ENCODE measurements around the gene PDIA2. TPM values are rescaled to one million over a fixed set of nuclear protein-coding genes. Genes with fewer than 3 reads are reported as not detected.
"Not testable (repeated sequence)": the region's sequence is repeated elsewhere in the genome, so short reads cannot be mapped to it uniquely, and the experiment has no call there.

PDIA2 gene
- total RNA-seq, 1 donor from 2014 or later = 2.2 TPM

DNA sequence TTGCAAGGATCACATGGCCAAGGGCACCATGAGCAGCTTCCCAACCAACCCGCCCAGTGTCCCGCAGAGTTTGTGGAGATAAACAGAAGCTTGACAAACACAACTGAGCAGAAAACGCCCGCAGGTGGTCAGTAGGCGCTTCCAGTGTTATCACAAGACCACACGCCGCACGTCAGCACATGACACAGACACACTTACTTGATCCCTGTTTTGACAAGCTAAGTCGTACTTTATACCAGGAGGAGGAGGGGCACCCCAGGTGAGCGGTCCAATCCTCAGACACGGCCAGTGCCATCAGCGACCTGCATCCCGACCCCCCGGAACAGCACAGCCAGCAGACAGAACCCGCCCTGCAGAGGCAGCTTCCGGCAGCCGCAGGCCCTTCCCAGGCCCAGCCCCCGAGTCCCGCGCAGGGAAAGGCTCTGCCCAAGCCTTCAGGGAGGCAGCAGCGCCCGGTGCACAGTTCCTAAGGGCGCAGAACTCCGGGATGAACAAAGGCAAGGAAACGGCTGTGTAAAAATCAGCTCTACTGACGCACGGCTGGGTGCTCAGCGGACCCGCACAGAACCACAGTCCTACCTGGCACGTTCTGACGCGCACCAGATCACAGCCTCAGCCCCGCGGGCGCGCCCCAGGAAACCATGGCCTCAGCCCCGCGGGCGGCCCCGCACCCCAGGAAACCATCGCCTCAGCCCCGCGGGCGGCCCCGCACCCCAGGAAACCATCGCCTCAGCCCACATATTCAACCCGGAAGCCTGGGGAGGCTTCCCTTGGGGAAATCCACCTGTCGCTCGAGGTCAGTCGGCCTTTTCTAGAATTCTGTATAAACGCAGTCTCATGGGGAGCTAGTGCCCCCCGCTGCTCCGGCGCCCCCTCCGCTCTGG lies 41.7 kb downstream of the PDIA2 start:
- no peak for DNase-seq (ENCODE audit: low spot score)

- no peak for DNase-seq (ENCODE audit: low spot score)
These were observed 42.6 kb downstream of the PDIA2 start for GRCh38 chr16:325375-326145.

DNA sequence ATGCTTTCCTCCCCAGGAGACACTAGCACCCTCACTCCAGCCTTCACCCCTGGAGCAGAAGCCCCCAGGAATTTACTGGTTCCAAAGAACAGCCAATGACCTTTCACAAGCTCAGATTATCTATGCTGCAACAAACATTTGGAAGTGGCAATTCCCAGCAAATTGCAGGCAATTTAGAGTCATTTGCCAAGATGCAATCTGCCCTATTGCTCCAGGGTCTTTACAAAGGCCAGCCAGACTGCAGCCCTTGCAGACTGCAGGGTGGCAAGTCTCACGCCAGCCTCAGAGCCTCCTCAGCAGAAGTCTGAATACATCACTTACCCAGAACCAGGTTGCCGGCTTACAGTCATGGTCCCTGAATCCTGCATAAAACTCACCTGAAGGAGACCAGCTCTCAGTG lies 47.8 kb downstream of the PDIA2 start:
- DNase-seq (ENCODE audit: low spot score) = no peak

DNA sequence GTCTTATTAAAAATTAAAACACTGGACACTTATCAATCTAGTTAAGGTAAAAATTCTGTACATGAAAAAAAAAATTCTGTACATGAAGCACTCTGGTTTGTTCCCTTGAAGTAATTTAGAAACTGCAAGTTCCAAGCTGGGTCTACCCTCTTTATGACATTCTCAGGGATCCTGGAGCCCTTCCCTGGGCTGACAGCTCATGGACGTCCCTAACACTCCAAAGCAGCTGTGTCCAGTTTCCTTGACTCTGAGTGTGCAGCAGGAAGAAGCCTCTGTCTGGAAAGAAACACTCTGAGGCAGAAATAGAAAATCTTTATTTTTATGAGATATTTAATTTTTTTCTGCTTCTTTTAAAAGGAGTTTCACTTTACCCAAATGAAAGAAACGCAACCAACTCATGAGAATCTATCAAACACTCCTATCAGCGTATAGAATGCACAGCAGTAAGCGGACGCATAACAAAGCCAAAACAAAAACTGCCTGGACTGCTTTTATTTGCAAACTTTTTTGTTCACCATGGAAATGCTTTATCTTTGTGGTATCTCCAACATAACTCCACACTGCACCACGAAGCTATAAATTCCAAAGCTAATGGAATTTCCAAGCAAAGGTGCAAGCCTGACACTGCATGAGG lies 48.3 kb downstream of the PDIA2 start:
- DNase-seq (ENCODE audit: low spot score) = not testable (repeated sequence)

DNA sequence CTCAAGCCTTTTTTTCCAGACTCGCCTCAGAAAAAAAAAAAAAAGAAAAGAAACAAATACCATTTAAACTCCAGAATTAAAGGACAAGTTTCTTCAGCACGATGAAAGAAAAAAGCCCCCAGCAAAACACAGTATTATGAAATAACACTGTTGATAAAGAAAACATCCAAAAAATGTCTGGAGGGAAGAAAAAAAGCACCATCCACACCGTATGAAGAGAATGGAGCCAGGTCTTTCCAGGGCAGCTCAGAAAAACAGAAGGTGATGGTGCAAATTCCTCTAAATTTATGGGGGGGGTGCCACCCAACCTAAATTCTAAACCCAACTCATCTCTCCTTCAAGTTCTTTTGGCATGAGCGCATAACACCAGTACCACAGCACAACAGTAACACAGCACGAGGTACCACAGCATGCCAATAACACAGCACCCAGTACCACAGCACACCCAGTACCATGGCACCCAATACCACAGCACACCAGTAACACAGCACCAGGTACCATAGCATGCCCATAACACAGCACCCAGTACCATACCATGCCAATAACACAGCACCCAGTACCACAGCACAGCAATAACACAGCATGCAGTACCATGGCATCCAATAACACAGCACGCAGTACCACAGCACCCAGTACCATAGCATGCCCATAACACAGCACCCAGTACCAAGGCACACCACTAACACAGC lies 50.6 kb downstream of the PDIA2 start:
- DNase-seq (ENCODE audit: low spot score) = no peak

- not testable (repeated sequence) for DNase-seq (ENCODE audit: low spot score)
These were observed 51.3 kb downstream of the PDIA2 start for GRCh38 chr16:334164-334832.

DNA sequence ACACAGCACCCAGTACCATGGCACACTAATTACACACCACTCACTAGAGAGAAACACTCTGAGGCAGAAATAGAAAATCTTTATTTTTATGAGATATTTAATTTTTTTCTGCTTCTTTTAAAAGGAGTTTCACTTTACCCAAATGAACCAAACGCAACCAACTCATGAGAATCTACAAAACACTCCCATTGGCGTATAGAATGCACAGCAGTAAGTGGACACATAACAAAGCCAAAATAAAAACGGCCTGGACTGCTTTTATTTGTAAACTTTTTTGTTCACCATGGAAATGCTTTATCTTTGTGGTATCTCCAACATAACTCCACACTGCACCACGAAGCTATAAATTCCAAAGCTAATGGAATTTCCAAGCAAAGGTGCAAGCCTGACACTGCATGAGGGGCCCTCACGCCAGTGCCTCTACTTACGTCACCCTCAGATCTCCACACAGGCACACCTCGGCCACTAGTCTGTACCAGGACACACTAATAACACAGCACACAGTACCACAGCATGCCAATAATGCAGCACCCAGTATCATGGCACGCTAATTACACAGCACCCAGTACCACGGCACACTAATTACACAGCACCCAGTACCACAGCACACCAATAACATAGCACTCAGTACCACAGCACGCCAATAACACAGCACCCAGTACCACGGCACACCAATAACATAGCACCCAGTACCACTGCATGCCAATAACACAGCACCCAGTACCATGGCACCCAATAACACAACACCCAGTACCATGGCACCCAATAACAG lies 52.1 kb downstream of the PDIA2 start:
- not testable (repeated sequence) for DNase-seq (ENCODE audit: low spot score)

GRCh38 chr16:336269-336668 lies 53.3 kb downstream of the PDIA2 start:
- DNase-seq (ENCODE audit: low spot score) = no peak

Other genes with a start within 250 kb of the PDIA2 start
- 11.5 TPM for gene POLR3K, start 229.6 kb upstream of the PDIA2 start, total RNA-seq
- 23.0 TPM for gene SNRNP25, start 229.3 kb upstream of the PDIA2 start, total RNA-seq
- 30.0 TPM for gene RHBDF1, start 210.5 kb upstream of the PDIA2 start, total RNA-seq
- 44.4 TPM for gene MPG, start 204.9 kb upstream of the PDIA2 start, total RNA-seq
- gene NPRL3, start 144.5 kb upstream of the PDIA2 start, total RNA-seq = 22.5 TPM
- not detected for gene HBZ, start 130.5 kb upstream of the PDIA2 start, total RNA-seq
- gene HBM, start 117.2 kb upstream of the PDIA2 start, total RNA-seq = not detected
- 248 TPM for gene HBA2, start 110.3 kb upstream of the PDIA2 start, total RNA-seq
- 275 TPM for gene HBA1, start 106.5 kb upstream of the PDIA2 start, total RNA-seq
- not detected for gene HBQ1, start 102.7 kb upstream of the PDIA2 start, total RNA-seq
- gene LUC7L, start 53.7 kb upstream of the PDIA2 start, total RNA-seq = 56.7 TPM
- 90.6 TPM for gene FAM234A, start 48.3 kb upstream of the PDIA2 start, total RNA-seq
- 21.4 TPM for gene RGS11, start 7.2 kb upstream of the PDIA2 start, total RNA-seq
- gene ARHGDIG, start 2.6 kb upstream of the PDIA2 start, total RNA-seq = 8.6 TPM
- gene AXIN1, start 69.6 kb downstream of the PDIA2 start, total RNA-seq = 19.4 TPM
- gene MRPL28, start 87.4 kb downstream of the PDIA2 start, total RNA-seq = 40.1 TPM
- gene PGAP6, start 98.8 kb downstream of the PDIA2 start, total RNA-seq = 39.0 TPM
- 139 TPM for gene NME4, start 114.0 kb downstream of the PDIA2 start, total RNA-seq
- 21.8 TPM for gene DECR2, start 118.7 kb downstream of the PDIA2 start, total RNA-seq
- gene RAB11FIP3, start 142.5 kb downstream of the PDIA2 start, total RNA-seq = 35.2 TPM
- gene CAPN15, start 244.5 kb downstream of the PDIA2 start, total RNA-seq = 49.2 TPM

Measured in mesenteric fat pad (tissue), 1 donor.